Memory B cell (primary cell): ENCODE data around the gene DAB1.
"Not testable (repeated sequence)": the region's sequence is repeated elsewhere in the genome, so short reads cannot be mapped to it uniquely, and the experiment has no call there.

Experiments
- ATAC-seq: fragments of 150-1000 bp; cut with Tn5 transposase; 2 replicates; pipeline ENCODE4 v1.10.0; 2021; ENCODE audit warnings: low read depth, mild to moderate bottlenecking, moderate library complexity
- DNase-seq, 2 donors: peaks; one replicate each; pipeline ENCODE4 v3.0.0; 2022; ENCODE audit warnings: low spot score in 2 of 2
- H3K27ac Mint-ChIP-seq: one replicate; pipeline ENCODE4 v1.8.0; 2022; ENCODE audit warnings: mild to moderate bottlenecking, moderate library complexity, mixed read lengths
- H3K27me3 Mint-ChIP-seq: one replicate; pipeline ENCODE4 v1.8.0; 2022; ENCODE audit warnings: mixed read lengths
- H3K36me3 Mint-ChIP-seq: one replicate; pipeline ENCODE4 v1.8.0; 2022; ENCODE audit warnings: mild to moderate bottlenecking, mixed read lengths
- H3K4me1 Mint-ChIP-seq: one replicate; pipeline ENCODE4 v1.8.0; 2022; ENCODE audit warnings: mixed read lengths
- H3K4me3 Mint-ChIP-seq: one replicate; pipeline ENCODE4 v1.8.0; 2022; ENCODE audit warnings: mild to moderate bottlenecking, moderate library complexity, mixed read lengths
- H3K9me3 Mint-ChIP-seq: one replicate; pipeline ENCODE4 v1.8.0; 2022; ENCODE audit warnings: mixed read lengths

Gene DAB1

DNA sequence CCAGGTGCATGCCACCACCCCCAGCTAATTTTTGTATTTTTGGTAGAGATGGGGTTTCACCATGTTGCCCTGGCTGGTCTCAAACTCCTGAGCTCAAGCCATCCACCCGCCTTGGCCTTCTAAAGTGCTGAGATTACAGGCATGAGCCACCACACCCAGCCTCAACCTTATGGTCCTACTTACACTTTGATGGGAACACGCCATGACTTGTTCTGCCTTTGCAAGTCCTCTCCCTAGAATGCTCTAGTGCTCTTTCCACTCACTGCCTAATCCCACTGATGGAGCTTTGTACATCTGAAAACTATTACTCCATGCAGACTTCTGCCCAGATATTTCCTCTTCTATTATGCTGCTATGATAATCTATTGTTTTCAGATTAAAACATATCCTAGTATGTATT lies 174.3 kb downstream of the DAB1 start:
- peaks cover 5% of the 10 kb centered on the region for H3K9me3 Mint-ChIP-seq
- no peak for ATAC-seq
- no peak overlapping the region for H3K27ac Mint-ChIP-seq
- H3K4me3 Mint-ChIP-seq, result no peak overlapping the region
- no peak for DNase-seq
- H3K4me1 Mint-ChIP-seq, result no peaks in the 10 kb centered on the region
- no peaks in the 10 kb centered on the region for H3K36me3 Mint-ChIP-seq
- H3K27me3 Mint-ChIP-seq, result peaks cover 2% of the 10 kb centered on the region

DNA sequence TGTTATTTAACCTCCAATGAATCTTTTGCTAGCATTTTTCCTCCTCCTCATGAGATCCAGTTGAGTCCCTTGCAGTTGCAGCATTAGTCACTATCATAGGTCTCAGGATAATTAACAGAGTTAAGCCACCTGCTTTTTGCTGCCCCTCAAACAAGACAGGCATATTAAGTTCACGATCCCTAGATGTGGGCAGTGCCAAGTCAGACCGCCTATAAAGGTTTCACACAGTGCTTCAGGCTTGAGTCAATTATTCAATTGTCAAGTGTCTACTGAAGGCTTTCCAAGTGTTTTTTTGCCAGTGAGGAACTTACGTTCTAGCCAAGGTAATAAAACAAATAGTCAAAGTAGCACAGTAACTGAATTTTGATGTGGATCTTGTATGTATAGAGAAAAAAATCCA lies 175.0 kb downstream of the DAB1 start:
- Mint-ChIP-seq H3K36me3 (no peaks in the 10 kb centered on the region), H3K27me3 (peaks cover 2% of the 10 kb centered on the region)
- no peak for ATAC-seq

DNA sequence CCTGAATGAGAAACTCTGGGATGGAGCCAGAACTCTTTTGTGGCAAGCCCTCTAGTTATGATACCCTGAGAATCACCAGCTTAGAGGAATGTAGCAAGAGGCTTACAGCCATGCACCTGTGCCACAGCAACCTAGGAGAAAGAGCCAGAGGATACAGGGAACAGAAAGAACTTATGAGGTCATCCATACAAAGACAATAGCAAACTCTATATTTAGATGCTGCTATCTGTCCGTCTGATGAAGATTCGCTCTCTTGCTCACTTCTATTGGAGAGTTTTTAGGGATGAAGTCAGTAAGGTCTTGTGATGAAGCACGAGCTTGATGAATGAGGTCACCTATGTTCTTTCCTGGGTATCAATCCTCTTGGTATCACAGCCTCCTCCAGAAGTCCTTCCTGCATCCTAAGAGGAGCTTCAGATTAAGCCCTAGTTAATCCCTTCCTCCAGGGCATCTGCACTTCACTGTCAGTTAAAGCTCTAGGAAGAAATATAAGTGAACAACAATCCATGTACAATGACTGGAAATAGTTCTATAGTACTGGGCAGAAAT lies 185.6 kb downstream of the DAB1 start:
- peaks cover 3% of the 10 kb centered on the region for H3K4me1 Mint-ChIP-seq
- no peaks in the 10 kb centered on the region for H3K36me3 Mint-ChIP-seq
- DNase-seq (no peak), ATAC-seq (no peak)
- no peak overlapping the region for H3K27ac Mint-ChIP-seq
- H3K4me3 Mint-ChIP-seq, result no peak overlapping the region
- peaks cover under 1% of the 10 kb centered on the region for H3K27me3 Mint-ChIP-seq
- H3K9me3 Mint-ChIP-seq, result no peaks in the 10 kb centered on the region

More for the DNA sequence above, 175.0 kb downstream of the DAB1 start:
- no peak for DNase-seq
- no peak overlapping the region for H3K4me3 Mint-ChIP-seq
- H3K27ac Mint-ChIP-seq, result no peak overlapping the region
- H3K4me1 Mint-ChIP-seq, result no peaks in the 10 kb centered on the region
- H3K9me3 Mint-ChIP-seq, result peaks cover 8% of the 10 kb centered on the region

DNA sequence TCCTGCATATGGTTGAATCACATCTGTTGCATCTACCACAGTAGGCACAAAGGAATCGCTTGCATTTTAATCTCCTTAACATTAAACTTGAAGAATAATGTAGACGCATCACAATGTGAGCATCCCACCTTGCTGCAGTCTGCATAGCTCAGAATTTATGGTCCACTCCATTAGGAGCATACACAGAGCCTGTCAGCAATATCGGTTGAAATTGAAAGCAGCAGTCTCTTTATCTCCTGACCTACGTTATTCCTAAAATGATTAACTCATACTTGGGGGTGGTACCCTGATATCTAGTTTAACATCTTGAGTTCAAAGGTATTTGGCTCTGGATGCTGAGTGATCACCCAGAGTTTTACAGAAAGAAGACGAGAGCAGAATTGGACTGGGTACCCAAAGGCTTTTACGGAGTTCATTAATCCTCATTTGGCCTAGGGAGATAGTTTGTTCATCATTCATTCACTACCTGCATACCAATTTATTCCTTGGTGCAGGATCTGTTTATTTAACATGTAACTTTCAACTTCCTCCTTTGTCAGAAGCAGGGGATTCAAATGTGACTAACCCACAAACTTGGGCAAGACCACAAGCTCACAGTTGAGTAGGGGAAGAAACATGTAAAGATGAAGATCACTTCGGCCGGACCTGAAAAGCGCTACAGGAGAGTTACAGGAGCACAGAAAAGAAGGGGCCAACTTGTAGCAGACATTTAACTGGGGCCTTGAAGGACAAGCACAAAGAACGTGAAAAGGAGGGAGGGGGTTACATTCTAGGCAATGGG lies 187.9 kb downstream of the DAB1 start:
- no peak for ATAC-seq
- Mint-ChIP-seq H3K27me3 (no peaks in the 10 kb centered on the region), H3K36me3 (no peaks in the 10 kb centered on the region), H3K9me3 (no peaks in the 10 kb centered on the region), H3K4me3 (no peak overlapping the region), H3K27ac (no peak overlapping the region), H3K4me1 (peaks cover 3% of the 10 kb centered on the region)
- no peak for DNase-seq

DNA sequence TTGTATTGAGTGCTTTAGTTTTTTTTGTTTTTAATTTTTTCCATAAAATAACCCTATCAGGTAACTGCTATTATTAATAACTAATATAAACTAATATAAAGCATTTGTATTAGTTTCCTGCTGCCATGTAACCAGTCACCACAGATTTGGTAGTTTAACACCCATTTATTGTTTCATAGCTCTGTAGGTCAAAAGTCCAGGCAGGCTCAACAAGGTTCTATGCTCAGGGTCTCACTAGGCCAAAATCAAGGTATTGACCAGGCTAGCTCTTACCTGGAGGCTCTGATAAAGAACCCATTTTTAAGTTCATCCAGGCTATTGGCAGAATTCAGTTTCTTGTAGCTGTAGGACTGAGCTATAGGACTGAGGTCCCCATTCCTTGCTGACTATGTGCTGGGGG lies 189.4 kb downstream of the DAB1 start:
- Mint-ChIP-seq H3K4me3 (no peak overlapping the region), H3K36me3 (no peaks in the 10 kb centered on the region), H3K9me3 (no peaks in the 10 kb centered on the region), H3K27ac (no peak overlapping the region), H3K4me1 (peaks cover 3% of the 10 kb centered on the region), H3K27me3 (no peaks in the 10 kb centered on the region)
- DNase-seq (no peak), ATAC-seq (no peak)

DNA sequence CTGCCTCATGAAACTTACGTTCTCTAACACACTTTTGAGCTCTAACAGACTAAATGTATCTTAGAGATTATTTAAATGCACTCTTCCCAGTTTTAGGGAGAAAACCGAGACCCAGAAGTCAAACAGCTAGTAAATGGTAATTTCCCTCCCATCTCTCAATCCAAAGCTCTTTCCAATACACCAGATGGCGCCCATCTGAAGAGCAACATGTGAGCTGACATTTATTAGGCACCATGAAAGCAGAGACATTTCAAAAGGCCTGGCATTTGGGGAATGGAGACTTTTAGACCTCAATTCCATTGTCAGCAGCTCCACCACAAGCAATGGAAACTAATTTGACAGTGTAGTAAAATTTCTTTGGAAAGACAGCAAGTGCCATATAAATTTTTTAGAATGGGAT lies 191.4 kb downstream of the DAB1 start:
- H3K9me3 Mint-ChIP-seq, result no peaks in the 10 kb centered on the region
- DNase-seq (no peak), ATAC-seq (no peak)
- no peaks in the 10 kb centered on the region for H3K36me3 Mint-ChIP-seq
- H3K4me3 Mint-ChIP-seq, result no peak overlapping the region
- no peaks in the 10 kb centered on the region for H3K4me1 Mint-ChIP-seq
- H3K27me3 Mint-ChIP-seq, result no peaks in the 10 kb centered on the region
- H3K27ac Mint-ChIP-seq, result no peak overlapping the region

DNA sequence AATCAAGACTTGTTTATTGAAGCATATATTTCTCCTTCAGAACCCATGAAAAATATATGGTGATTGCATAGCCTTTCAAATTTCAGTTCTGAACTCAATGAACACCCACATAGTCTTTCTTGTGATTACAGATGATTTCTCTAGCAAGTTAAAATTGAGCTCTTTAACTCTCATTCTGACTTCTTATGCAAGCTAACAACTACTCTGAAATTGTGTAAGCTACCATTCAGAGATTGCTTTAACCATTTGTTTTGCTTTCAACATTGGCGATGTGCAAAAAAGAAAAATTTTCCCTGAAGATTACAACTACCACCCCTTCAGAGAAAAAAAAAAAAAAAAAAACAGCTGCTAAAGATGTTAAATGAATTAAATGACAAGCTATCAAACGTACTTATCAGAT lies 193.9 kb downstream of the DAB1 start:
- Mint-ChIP-seq H3K36me3 (no peaks in the 10 kb centered on the region), H3K27me3 (no peaks in the 10 kb centered on the region), H3K27ac (no peak overlapping the region), H3K4me3 (no peak overlapping the region), H3K9me3 (no peaks in the 10 kb centered on the region), H3K4me1 (peaks cover 2% of the 10 kb centered on the region)
- DNase-seq, result no peak
- no peak for ATAC-seq

DNA sequence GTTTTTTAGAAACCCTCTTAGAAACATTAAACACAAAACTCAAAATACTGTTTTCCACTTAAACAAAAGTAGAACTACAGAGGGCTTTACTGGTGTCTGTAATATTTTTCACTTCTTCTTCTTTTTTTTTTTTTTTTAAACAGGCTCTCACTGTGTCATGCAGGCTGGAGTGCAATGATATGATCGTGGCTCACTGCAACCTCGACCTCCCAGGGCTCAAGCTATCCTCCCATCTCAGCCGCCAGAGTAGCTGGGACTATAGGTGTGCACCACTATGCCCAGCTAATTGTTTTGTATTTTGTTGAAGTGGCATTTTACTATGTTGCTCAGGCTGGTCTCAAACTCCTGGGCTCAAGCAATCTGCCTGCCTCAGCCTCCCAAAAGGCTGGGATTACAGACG lies 194.8 kb downstream of the DAB1 start:
- no peaks in the 10 kb centered on the region for H3K36me3 Mint-ChIP-seq
- H3K4me3 Mint-ChIP-seq, result no peak overlapping the region
- peaks cover 2% of the 10 kb centered on the region for H3K4me1 Mint-ChIP-seq
- H3K27me3 Mint-ChIP-seq, result no peaks in the 10 kb centered on the region
- DNase-seq, result no peak
- H3K9me3 Mint-ChIP-seq, result no peaks in the 10 kb centered on the region
- no peak overlapping the region for H3K27ac Mint-ChIP-seq
- ATAC-seq, result no peak

DNA sequence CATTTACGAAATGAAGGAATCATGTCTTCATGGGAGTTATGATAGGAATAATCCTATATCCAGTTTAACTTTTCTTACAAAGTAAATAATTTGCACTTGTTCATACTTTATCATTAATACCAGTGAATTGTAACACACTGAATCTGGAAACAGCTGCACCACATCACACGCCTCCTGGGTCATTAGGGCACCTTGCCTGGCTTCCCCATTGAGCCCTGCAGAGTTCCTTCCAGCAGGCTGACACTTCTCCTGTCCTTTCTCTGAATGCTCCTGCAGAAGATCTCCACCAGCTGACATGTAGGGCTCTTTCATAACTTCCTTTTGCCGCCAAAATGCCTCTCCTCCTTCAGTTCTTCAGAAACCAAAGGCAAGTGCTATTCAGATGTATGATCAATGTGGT lies 201.1 kb downstream of the DAB1 start:
- DNase-seq (no peak), ATAC-seq (no peak)
- Mint-ChIP-seq H3K27ac (no peak overlapping the region), H3K4me3 (no peak overlapping the region), H3K27me3 (no peaks in the 10 kb centered on the region), H3K36me3 (no peaks in the 10 kb centered on the region), H3K4me1 (peaks cover 2% of the 10 kb centered on the region), H3K9me3 (peaks cover 1% of the 10 kb centered on the region)

DNA sequence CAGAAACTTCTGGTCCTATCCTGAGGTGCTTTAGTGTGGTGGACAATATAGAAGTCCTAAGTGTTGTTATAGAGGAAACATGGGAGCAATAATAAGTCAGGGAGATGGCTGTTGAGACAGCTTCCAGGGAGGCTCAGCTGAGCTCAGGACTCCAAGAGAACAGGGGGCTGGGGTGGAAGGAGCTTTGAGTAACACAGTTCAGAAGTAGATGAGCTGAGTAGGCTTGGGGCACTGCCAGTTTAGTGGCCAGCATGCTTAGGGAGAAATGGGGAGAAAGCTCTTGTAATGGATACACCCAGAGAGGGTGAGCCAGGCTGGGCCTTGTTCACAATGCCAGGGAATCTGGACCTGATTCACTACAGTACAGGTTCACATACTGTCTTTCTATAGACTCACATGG lies 201.6 kb downstream of the DAB1 start:
- Mint-ChIP-seq H3K9me3 (peaks cover 1% of the 10 kb centered on the region), H3K27me3 (no peaks in the 10 kb centered on the region), H3K36me3 (no peaks in the 10 kb centered on the region), H3K27ac (no peak overlapping the region), H3K4me1 (peaks cover 2% of the 10 kb centered on the region), H3K4me3 (no peak overlapping the region)
- DNase-seq (no peak), ATAC-seq (no peak)

DNA sequence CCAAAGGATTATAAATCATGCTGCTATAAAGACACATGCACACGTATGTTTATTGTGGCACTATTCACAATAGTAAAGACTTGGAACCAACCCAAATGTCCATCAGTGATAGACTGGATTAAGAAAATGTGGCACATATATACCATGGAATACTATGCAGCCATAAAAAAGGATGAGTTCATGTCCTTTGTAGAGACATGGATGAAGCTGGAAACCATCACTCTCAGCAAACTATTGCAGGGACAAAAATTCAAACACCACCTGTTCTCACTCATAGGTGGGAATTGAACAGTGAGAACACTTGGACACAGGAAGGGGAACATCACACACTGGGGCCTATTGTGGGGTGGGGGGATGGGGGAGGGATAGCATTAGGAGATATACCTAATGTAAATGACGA lies 203.0 kb downstream of the DAB1 start:
- not testable (repeated sequence) for DNase-seq, H3K4me1 Mint-ChIP-seq, ATAC-seq, H3K36me3 Mint-ChIP-seq, H3K4me3 Mint-ChIP-seq, H3K27ac Mint-ChIP-seq, H3K9me3 Mint-ChIP-seq, H3K27me3 Mint-ChIP-seq

DNA sequence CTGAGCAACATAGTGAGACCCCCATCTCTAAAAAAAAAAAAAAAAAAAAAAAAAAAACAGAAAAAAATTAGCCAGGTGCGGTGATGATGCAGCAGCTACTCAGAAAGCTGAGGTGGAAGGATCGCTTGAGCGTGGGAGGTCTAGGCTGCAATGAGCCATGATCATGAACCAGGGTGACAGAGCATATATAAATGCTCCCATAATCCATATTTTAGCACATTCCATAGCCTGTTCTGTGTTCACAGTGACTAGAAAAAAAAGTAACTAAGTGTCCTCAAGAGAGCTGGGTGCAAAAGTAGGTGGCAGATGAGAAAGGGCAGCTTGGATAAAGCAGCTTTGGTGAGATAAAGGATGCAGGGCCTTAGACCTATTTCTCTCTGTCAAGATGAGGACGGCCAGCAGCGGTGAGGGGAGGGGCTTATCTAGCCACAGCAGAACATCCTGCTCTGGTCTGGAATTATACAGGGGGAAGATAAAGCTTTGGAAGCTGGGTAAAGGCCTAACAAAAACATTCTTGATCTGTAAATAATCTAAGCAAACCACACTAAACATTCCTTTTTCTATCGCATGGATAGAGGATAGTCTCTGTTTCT lies 205.3 kb downstream of the DAB1 start:
- Mint-ChIP-seq H3K4me3 (no peak overlapping the region), H3K27me3 (no peaks in the 10 kb centered on the region), H3K4me1 (no peaks in the 10 kb centered on the region), H3K9me3 (peaks cover 1% of the 10 kb centered on the region), H3K27ac (no peak overlapping the region), H3K36me3 (no peaks in the 10 kb centered on the region)
- no peak for DNase-seq
- ATAC-seq, result no peak

DNA sequence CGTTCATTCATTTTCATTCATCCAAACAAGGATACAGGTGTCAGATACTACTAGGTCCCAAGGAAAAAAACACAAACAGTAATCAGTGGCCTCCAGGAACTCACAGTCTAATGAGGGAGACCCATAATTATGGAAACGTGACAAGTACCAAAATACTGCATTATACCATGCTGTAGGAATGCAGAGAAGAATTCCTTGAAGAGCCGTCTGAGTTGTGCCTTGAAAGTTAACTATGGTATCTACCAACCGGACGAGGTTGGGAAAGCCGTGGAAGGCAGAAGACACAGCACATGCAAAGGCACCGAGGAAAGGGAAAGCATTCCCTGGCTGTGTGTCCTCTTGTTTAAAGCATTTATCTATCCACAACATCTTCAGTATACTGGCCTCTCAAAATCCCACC lies 206.0 kb downstream of the DAB1 start:
- H3K9me3 Mint-ChIP-seq, result peaks cover 1% of the 10 kb centered on the region
- no peak for DNase-seq
- H3K4me1 Mint-ChIP-seq, result no peaks in the 10 kb centered on the region
- no peak overlapping the region for H3K4me3 Mint-ChIP-seq
- no peak overlapping the region for H3K27ac Mint-ChIP-seq
- no peaks in the 10 kb centered on the region for H3K27me3 Mint-ChIP-seq
- no peak for ATAC-seq
- no peaks in the 10 kb centered on the region for H3K36me3 Mint-ChIP-seq

DNA sequence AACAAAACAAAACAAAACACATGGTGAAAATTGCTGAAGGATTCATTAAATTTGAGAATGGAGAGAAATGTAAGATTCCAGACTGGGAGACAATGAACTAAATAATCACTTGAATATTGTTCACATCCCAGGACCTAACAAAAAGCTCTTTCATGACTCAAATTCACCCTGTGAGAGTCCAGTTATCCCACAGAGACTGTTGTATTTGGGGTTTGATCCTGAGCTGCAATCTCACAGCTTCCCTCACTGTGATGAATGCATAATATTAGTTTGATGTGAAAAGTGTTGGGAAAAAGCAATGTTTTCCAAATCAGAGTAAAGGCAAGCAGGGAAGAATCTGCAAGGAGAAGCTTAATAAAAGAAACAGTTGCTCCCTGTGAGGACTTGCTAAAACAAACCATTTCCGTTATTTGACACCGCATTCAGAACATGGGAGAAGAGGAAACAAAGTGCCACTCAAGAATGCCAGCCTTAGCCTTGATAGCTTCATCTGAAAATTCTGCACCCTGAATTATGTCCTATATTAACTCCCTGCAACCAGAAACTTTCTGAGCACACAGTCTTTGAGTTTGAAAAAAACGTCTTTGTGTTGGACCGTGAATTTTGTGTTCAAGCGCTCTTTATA lies 208.8 kb downstream of the DAB1 start:
- DNase-seq, result no peak
- no peak overlapping the region for H3K27ac Mint-ChIP-seq
- no peaks in the 10 kb centered on the region for H3K36me3 Mint-ChIP-seq
- peaks cover 2% of the 10 kb centered on the region for H3K27me3 Mint-ChIP-seq
- no peak for ATAC-seq
- no peaks in the 10 kb centered on the region for H3K4me1 Mint-ChIP-seq
- no peak overlapping the region for H3K4me3 Mint-ChIP-seq
- no peaks in the 10 kb centered on the region for H3K9me3 Mint-ChIP-seq
